Measurements from ENCODE around the gene GIT1. TPM values are rescaled to one million over a fixed set of nuclear protein-coding genes. Genes with fewer than 3 reads are reported as not detected.

GIT1 gene
- total and polyA plus RNA-seq, 9 of the 15 experiments (the other 6 are each of a cell fraction or from before 2014, with no cell fraction given) = 0.35 to 35.3 (median 17.1) TPM

DNA sequence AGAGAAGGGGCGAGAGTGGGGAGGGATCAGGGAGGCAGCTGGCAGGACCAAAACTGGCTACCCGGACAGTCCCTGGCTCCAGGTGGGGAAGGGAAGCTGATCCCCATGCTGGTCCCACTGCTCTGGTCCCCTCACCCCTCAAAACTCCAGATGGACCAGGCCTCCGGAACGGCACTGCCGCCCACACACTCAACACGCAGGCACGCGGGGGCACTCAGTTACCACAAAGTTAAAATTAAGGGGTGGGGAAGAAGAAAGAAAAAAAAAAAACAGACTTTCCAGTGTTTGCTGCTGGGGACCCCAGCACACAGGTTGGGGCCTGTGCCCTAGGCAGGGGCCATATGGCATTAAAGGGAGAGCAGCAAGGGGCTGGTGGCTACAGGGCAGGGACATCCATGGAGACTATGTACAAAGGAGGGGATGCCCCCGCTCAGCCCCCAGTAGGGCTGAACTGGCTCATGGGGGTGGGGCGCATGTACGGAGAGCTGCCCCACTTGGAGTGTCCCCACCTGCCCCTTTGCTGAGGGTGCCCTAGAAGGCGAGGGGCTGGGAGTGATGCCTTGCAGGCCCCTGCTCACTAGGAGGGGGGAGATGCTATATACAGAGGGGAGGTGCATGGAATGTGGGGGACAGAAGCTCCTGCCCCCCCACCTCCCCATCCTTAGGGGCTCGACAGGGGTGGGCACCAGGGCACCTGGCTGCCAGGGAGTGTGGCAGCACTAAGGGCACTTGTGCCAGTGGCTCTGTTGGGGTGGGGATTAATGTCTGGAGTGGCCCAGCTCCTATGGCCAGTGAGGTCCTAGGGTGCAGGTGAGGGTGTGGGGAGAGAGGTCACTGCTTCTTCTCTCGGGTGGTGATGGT is 15.3 kb downstream of the GIT1 start:
- DNase-seq (ENCODE audit: extremely low read depth in 1 of 4, low spot score in 3 of 4) (no peak), FAIRE-seq (no peak), ATAC-seq (no peak)
- Histone ChIP-seq H3K4me2 (ENCODE audit: insufficient read depth, low read length) (no peak overlapping the region), H3K4me1 (replicated peaks in 1 of 2; ENCODE audit: control insufficient read depth in 2 of 2, insufficient read depth in 2 of 2, low read length in 2 of 2) (peaks cover 3 to 57% of the 10 kb centered on the region in 2 experiments; a peak in 4 of 5 replicates), H3K79me2 (ENCODE audit: control insufficient read depth, insufficient read depth, low read length) (no peaks in the 10 kb centered on the region), H3K27me3 (ENCODE audit: control insufficient read depth in 2 of 2, insufficient read depth in 2 of 2, low read length in 2 of 2) (no peaks in the 10 kb centered on the region), H3K9me3 (replicated peaks; ENCODE audit: control insufficient read depth, insufficient read depth, low read depth, low read length) (no peaks in the 10 kb centered on the region), H4K20me1 (replicated peaks; ENCODE audit: control insufficient read depth, insufficient read depth, low read length) (no peaks in the 10 kb centered on the region), H3K9me1 (ENCODE audit: control insufficient read depth, insufficient read depth, low read length) (peaks cover 3% of the 10 kb centered on the region), H3K36me3 (ENCODE audit: control insufficient read depth, insufficient read depth, low read length) (peaks cover 49% of the 10 kb centered on the region; the same call in 2 of the 3 replicates), H3K4me3 (no peak overlapping the region), H3K9ac (ENCODE audit: insufficient read depth in 1 of 2, low read depth in 2 of 2, low read length in 2 of 2) (peak overlapping the region in 1 of 2 experiments; percentile 75; a peak in 2 of 4 replicates), H2AFZ (ENCODE audit: low read depth, low read length) (no peak overlapping the region), H3K27ac (ENCODE audit: extremely low read depth, low read depth, low read length) (no peak overlapping the region)
- in situ Hi-C loops (cut with MboI) = no loop called here
- intact Hi-C loops (cut with micrococcal nuclease) = no loop called here
- no TSS peak for BruUV-seq (replicated peaks)
- ChIA-PET CTCF (ENCODE audit: low intra/inter-chr PET ratio) (no interaction called here), POLR2A (interaction anchor here (0.8 to 1.4 kb wide), 2 partner anchors 12 kb away, joined by 4 to 7 read pairs; no protein-coding TSS in a partner anchor)
- TF ChIP-seq EGR1 (conservative IDR thresholded peaks at IDR 0.05) (peak; percentile 43; the same call in 1 of the 2 replicates), SAFB2 (IDR thresholded peaks at IDR 0.05; ENCODE audit: borderline replicate concordance, low read depth, low read length, severe bottlenecking) (no peak), TAL1 (IDR thresholded peaks at IDR 0.05) (no peak), RBFOX2 (IDR thresholded peaks at IDR 0.05; ENCODE audit: low read depth, low read length) (peak; percentile 39; the same call in 1 of the 2 replicates)
- WGBS (ENCODE audit: insufficient coverage, low coverage, missing lambda C conversion rate) = 86% methylated on average over 12 of the region's 14 CpGs

DNA sequence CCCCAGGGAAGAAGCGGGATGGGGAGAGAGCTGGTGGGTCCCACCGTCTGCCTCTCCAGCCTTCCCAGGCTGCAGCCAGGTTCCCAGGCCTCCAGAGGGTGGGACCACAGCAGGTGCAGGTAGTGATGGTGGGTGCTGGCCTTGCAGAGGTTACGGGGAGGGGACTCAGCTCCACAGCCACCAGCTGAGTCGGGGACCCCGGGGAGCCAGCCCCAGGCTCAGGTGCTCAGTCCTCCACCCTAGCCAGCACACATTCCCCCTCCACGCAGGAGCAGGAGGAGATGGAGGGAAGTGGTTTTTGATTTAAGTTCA is 15.9 kb downstream of the GIT1 start:
- FAIRE-seq (no peak), ATAC-seq (no peak), DNase-seq (ENCODE audit: extremely low read depth in 1 of 4, low spot score in 3 of 4) (no peak)
- H3K79me2 ChIP-seq (ENCODE audit: control insufficient read depth, insufficient read depth, low read length) = no peaks in the 10 kb centered on the region
- TSS peak; percentile 47 for BruUV-seq (replicated peaks)
- ChIA-PET CTCF (ENCODE audit: low intra/inter-chr PET ratio) (interaction anchor here (1.0 kb wide), 1 partner anchor 354 kb away, joined by 3 read pairs; no protein-coding TSS in a partner anchor), POLR2A (no interaction called here)
- TF ChIP-seq SMAD3 (CRISPR knock-in tag; conservative IDR thresholded peaks at IDR 0.05) = no peak
- TF ChIP-seq E2F3 (CRISPR knock-in tag; IDR thresholded peaks at IDR 0.05) = no peak
- TF ChIP-seq ZFP1 (CRISPR knock-in tag; IDR thresholded peaks at IDR 0.05) = no peak
- TF ChIP-seq COPS2 (conservative IDR thresholded peaks at IDR 0.05) = no peak
- no peak for TF ChIP-seq ZNF778 (CRISPR knock-in tag; IDR thresholded peaks at IDR 0.05)
- WGBS (ENCODE audit: insufficient coverage, low coverage, missing lambda C conversion rate) = 90% methylated on average over 4 of the region's 6 CpGs
- H3K9ac ChIP-seq (ENCODE audit: insufficient read depth in 1 of 2, low read depth in 2 of 2, low read length in 2 of 2) = peak overlapping the region in 1 of 2 experiments; percentile 75; a peak in 2 of 4 replicates
- no peak overlapping the region for H2AFZ ChIP-seq (ENCODE audit: low read depth, low read length)
- intact Hi-C loops (cut with micrococcal nuclease) = no loop called here
- no peak overlapping the region for H3K27ac ChIP-seq (ENCODE audit: extremely low read depth, low read depth, low read length)
- in situ Hi-C loops (cut with MboI) = no loop called here
- H3K9me3 ChIP-seq (replicated peaks; ENCODE audit: control insufficient read depth, insufficient read depth, low read depth, low read length) = no peaks in the 10 kb centered on the region
- peaks cover 3 to 62% of the 10 kb centered on the region in 2 experiments; a peak in 4 of 5 replicates for H3K4me1 ChIP-seq (replicated peaks in 1 of 2; ENCODE audit: control insufficient read depth in 2 of 2, insufficient read depth in 2 of 2, low read length in 2 of 2)
- H3K4me3 ChIP-seq = no peak overlapping the region
- H3K27me3 ChIP-seq (ENCODE audit: control insufficient read depth in 2 of 2, insufficient read depth in 2 of 2, low read length in 2 of 2) = no peaks in the 10 kb centered on the region
- H4K20me1 ChIP-seq (replicated peaks; ENCODE audit: control insufficient read depth, insufficient read depth, low read length) = no peaks in the 10 kb centered on the region
- peaks cover 3% of the 10 kb centered on the region for H3K9me1 ChIP-seq (ENCODE audit: control insufficient read depth, insufficient read depth, low read length)
- no peak overlapping the region for H3K4me2 ChIP-seq (ENCODE audit: insufficient read depth, low read length)
- H3K36me3 ChIP-seq (ENCODE audit: control insufficient read depth, insufficient read depth, low read length) = peaks cover 49% of the 10 kb centered on the region; the same call in 2 of the 3 replicates

All from K562 (cell line).